ENCODE measurements around the gene INTS4. TPM values are rescaled to one million over a fixed set of nuclear protein-coding genes. Genes with fewer than 3 reads are reported as not detected.
"Not testable (repeated sequence)": the region's sequence is repeated elsewhere in the genome, so short reads cannot be mapped to it uniquely, and the experiment has no call there.

Gene INTS4
- total RNA-seq, 2 experiments from 2014 or later = 45.1 to 51.2 TPM

DNA sequence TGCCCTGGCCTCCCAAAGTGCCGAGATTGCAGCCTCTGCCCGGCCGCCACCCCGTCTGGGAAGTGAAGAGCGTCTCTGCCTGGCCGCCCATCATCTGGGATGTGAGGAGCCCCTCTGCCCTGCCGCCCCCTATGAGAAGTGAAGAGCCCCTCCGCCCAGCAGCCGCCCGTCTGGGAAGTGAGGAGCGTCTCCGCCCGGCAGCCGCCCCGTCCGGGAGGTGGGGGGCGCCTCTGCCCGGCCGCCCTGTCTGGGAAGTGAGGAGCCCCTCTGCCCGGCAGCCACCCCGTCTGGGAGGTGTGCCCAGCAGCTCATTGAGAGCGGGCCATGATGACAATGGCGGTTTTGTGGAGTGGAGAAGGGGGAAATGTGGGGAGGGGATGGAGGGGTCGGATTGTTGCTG is 60.9 kb downstream of the INTS4 start:
- not testable (repeated sequence) for H3K9me3 Mint-ChIP-seq (ENCODE audit: insufficient read depth)

DNA sequence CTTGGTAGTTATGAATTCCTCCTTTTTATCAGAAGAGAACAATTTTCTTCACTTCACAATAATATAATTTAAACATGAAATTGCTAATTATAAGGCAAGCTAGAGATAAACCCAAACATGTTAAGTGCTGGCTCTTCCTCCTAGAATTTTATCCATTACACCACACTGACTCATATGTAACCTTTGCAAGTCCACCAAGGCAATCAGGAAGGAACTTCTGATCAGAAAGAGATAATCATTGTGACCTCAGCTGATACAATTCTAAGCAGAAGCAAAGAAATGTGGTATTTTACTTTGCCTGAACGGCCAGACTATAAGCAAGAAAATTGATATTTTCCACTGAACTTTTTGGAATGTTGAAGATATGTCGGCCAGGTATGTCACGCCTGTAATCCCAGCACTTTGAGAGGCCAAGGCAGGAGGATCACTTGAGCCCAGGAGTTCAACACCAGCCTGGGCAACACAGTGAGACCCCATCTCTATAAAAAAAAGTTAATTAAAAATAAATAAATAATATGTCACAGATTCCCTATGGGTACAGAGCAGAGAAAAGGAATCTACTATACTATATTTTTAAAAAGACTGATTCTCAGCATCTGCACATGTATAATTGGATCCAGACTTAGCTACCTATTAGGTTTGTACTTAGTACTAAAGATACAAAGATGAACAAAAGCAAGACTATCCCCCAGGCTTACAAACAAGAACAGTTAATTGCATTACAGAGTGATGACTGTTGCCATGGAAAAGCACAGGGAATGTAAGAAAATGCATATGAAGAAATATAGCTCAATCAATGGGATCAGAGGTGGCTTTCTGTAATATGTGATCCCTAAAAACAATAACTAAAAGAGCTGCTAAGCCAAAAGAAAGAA is 63.9 kb downstream of the INTS4 start:
- CTCF ChIA-PET; H3K27me3 Mint-ChIP-seq (ENCODE audit: low read depth); ATAC-seq; H3K4me3 Mint-ChIP-seq; H3K9me3 Mint-ChIP-seq (ENCODE audit: insufficient read depth); H3K27ac Mint-ChIP-seq; POLR2A ChIA-PET; DNase-seq: not testable (repeated sequence)
- peaks cover 13% of the 10 kb centered on the region for H3K4me1 Mint-ChIP-seq (ENCODE audit: low read depth)
- H3K36me3 Mint-ChIP-seq (ENCODE audit: low read depth) = peaks cover 41% of the 10 kb centered on the region

More for the DNA sequence above, 60.9 kb downstream of the INTS4 start:
- H3K27ac Mint-ChIP-seq; H3K27me3 Mint-ChIP-seq (ENCODE audit: low read depth); ATAC-seq; DNase-seq; POLR2A ChIA-PET; CTCF ChIA-PET; H3K4me3 Mint-ChIP-seq: not testable (repeated sequence)
- H3K4me1 Mint-ChIP-seq (ENCODE audit: low read depth) = peaks cover 13% of the 10 kb centered on the region
- H3K36me3 Mint-ChIP-seq (ENCODE audit: low read depth) = peaks cover 38% of the 10 kb centered on the region

DNA sequence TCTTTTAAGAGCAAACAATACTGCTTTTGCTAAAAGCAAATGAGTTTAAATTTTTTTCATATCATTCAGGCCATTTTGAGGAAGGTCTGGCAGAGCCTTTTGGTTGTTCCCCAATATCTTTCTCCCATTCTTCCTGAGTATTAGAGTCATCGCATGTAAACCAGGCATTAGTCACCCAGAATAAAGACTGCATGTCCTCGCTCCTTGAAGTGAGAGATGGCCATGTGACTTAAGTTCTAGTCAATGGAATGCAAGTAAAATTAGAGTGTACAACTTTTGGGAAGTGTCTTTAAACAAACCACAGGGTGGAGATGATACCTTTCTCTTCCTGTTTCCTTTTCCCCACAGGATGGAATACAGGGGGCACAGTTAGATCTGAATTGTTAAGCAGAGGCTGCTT is 76.8 kb downstream of the INTS4 start:
- H3K27ac Mint-ChIP-seq; H3K27me3 Mint-ChIP-seq (ENCODE audit: low read depth); ATAC-seq; POLR2A ChIA-PET; H3K4me1 Mint-ChIP-seq (ENCODE audit: low read depth); DNase-seq; H3K4me3 Mint-ChIP-seq; CTCF ChIA-PET; H3K9me3 Mint-ChIP-seq (ENCODE audit: insufficient read depth): not testable (repeated sequence)
- H3K36me3 Mint-ChIP-seq (ENCODE audit: low read depth) = peaks cover 17% of the 10 kb centered on the region

DNA sequence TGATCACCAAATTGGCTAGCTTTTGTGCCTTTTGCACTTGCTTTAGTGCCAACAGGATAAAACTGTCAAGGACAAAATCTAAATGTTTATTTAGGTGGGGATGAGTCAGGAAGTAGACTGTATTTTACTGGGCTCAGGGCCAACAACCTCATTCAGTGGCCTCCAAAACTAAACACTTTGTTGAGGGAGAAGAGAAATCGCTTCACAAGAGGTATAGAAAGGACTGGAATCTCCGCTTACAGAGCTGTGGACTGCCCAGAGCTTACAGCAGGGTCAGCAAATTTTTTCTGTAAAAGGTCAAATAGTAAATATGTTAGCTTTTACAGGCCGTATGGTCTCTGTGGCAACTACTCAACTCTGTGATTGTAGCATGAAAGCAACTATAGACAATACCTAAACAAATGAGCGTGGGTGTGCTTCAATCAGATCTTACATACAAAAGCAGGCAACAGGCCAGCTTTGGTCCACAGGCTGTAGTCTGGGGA is 80.1 kb downstream of the INTS4 start:
- H3K9me3 Mint-ChIP-seq (ENCODE audit: insufficient read depth); DNase-seq; CTCF ChIA-PET; H3K27me3 Mint-ChIP-seq (ENCODE audit: low read depth); H3K4me3 Mint-ChIP-seq; H3K4me1 Mint-ChIP-seq (ENCODE audit: low read depth); H3K27ac Mint-ChIP-seq; ATAC-seq: not testable (repeated sequence)
- H3K36me3 Mint-ChIP-seq (ENCODE audit: low read depth) = peaks cover 29% of the 10 kb centered on the region
- POLR2A ChIA-PET = interaction anchor here (0.7 kb wide), 1 partner anchor 239 kb away, joined by 3 read pairs; no protein-coding TSS in a partner anchor

DNA sequence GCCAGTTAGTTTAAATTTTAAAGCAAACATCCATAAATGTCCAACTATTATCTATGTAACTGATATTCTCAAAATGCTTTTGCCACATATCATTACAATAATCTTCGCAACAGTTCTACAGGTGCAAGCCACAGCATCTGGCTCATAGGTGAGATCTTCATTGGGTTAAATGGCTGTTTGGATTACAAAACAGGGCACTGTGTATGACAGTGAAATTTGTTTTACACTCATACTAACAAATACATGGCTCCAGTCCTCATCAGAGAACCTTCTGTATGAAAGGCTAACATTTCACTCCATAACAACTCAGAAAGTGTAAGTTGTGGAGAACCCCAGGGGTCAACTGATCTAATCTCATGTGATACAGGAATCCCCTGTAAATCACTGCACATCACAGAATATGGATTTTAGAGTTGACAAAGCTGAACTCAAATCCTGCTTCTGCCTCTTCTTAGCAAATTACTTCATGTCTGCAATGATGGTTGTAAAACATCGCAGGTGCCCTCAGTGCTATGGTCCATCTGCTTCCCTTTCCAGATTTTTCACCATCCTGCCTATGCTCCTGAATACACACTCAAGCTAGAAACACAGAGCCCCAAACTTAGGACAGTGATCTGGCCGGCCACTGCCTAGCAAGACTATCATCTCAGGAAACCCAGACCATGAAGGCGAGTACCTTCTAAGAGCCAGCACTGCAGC is 80.7 kb downstream of the INTS4 start:
- POLR2A ChIA-PET; H3K9me3 Mint-ChIP-seq (ENCODE audit: insufficient read depth); H3K4me1 Mint-ChIP-seq (ENCODE audit: low read depth); DNase-seq; CTCF ChIA-PET; ATAC-seq; H3K27ac Mint-ChIP-seq; H3K4me3 Mint-ChIP-seq; H3K27me3 Mint-ChIP-seq (ENCODE audit: low read depth): not testable (repeated sequence)
- peaks cover 30% of the 10 kb centered on the region for H3K36me3 Mint-ChIP-seq (ENCODE audit: low read depth)

DNA sequence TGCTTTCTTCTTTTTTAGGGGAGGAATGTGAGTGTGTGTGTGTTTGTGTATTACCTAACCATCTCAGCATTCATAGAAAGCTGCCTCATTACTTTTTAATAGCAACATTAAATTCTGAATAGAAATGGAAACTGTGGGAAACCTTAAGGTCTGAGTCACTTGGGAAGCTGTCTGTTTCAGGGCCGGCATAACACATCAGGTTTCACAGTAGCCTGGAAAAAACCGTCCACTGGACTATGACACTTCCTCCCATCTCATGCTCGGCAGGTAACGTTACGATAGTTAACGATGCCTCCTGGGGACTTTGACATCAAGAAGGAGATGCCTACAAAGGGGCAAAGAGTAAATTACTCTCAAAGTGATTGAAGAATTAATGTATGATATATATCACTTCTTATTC is 83.6 kb downstream of the INTS4 start:
- ATAC-seq; DNase-seq; POLR2A ChIA-PET; H3K27me3 Mint-ChIP-seq (ENCODE audit: low read depth); CTCF ChIA-PET; H3K9me3 Mint-ChIP-seq (ENCODE audit: insufficient read depth); H3K4me1 Mint-ChIP-seq (ENCODE audit: low read depth); H3K27ac Mint-ChIP-seq; H3K4me3 Mint-ChIP-seq: not testable (repeated sequence)
- peaks cover 26% of the 10 kb centered on the region for H3K36me3 Mint-ChIP-seq (ENCODE audit: low read depth)

DNA sequence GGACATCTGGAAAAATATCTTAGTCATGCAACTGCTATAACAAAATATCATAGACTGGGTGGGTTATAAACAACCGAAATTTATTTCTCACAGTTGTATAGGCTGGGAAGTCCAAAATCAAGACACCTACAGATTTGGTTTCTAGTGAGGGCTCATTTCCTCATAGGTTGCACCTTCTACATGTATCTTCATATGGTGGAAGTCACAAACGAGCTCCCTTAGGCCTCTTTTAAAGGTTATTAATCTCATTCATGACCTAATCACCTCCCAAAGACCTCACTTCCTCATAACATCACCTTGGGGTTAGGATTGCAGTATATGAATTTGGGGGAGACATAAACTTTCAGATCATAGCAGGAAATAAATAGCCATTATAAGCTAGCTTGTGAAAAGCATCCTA is 85.2 kb downstream of the INTS4 start:
- no peak for DNase-seq

DNA sequence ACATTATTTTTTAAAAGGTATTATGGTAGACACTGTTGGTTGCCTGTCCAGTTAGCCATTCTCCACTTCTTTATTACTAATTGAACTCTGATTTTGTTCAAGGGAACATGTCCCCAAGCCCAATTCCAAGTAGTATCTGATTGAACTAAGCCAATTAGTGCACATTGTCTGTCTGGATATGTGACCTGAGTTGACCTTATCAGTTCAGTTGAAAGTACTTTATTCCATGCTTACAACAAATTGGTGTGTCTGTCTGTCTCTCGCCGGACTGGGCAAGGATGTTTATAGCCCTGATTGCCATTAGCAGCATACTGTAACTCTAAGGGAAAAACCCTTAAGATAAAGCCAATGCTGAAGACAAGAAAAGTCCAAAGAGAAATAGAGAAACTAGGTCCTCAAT is 85.6 kb downstream of the INTS4 start:
- DNase-seq = no peak
- no peak for ATAC-seq
- Mint-ChIP-seq H3K9me3 (ENCODE audit: insufficient read depth) (no peaks in the 10 kb centered on the region), H3K4me1 (ENCODE audit: low read depth) (no peaks in the 10 kb centered on the region), H3K4me3 (no peak overlapping the region), H3K36me3 (ENCODE audit: low read depth) (peaks cover 29% of the 10 kb centered on the region), H3K27ac (no peak overlapping the region), H3K27me3 (ENCODE audit: low read depth) (no peaks in the 10 kb centered on the region)
- ChIA-PET CTCF (interaction anchor here (0.7 kb wide), 1 partner anchor 86 kb away, joined by 3 read pairs; no protein-coding TSS in a partner anchor), POLR2A (no interaction called here)

More for the DNA sequence above, 85.2 kb downstream of the INTS4 start:
- ChIA-PET POLR2A (no interaction called here), CTCF (interaction anchor here (0.7 kb wide), 1 partner anchor 86 kb away, joined by 3 read pairs; no protein-coding TSS in a partner anchor)
- no peak overlapping the region for H3K27ac Mint-ChIP-seq
- ATAC-seq = no peak
- H3K36me3 Mint-ChIP-seq (ENCODE audit: low read depth) = peaks cover 27% of the 10 kb centered on the region
- H3K27me3 Mint-ChIP-seq (ENCODE audit: low read depth) = no peaks in the 10 kb centered on the region
- H3K4me1 Mint-ChIP-seq (ENCODE audit: low read depth) = no peaks in the 10 kb centered on the region
- H3K4me3 Mint-ChIP-seq = no peak overlapping the region
- no peaks in the 10 kb centered on the region for H3K9me3 Mint-ChIP-seq (ENCODE audit: insufficient read depth)

DNA sequence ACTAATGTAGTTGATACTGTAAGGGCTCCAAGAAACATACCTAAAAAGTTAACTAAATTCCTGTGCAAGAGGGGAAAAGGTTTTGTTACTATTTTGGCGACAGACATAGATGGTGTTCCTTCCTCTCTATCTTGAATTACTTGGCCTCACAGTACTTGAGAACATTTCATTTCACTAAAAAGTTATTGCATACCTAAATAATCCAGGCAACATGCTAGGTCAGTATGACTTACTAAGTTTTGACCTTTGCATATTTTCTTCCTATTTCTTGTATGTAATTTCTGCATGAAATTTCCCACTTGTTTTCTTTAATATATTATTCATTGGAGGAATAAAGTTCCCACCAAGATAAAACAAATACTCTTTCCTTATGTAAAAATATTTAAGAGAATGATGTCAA is 99.5 kb downstream of the INTS4 start:
- H3K27me3 Mint-ChIP-seq (ENCODE audit: low read depth); CTCF ChIA-PET; H3K4me1 Mint-ChIP-seq (ENCODE audit: low read depth); H3K9me3 Mint-ChIP-seq (ENCODE audit: insufficient read depth); H3K27ac Mint-ChIP-seq; H3K4me3 Mint-ChIP-seq; POLR2A ChIA-PET; DNase-seq; ATAC-seq: not testable (repeated sequence)
- peaks cover 25% of the 10 kb centered on the region for H3K36me3 Mint-ChIP-seq (ENCODE audit: low read depth)

DNA sequence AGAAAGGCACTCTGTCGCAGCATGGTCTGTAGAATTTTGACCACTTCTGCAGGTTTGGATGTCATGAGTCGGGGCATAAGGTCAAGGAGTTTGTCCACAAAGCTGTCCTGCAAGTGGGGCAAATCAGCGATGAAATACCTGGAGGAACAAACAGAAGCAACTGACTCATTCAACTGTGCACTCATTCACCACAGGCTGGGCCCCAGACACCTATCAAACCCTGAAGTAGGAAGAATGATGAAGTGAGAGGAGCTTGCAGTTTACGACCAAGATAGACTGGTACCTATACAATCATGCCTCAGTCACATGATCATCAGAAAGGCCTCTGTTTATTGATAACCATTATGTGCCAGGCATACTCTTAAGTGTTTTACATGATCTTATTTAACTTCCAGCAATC is 102.8 kb downstream of the INTS4 start:
- H3K9me3 Mint-ChIP-seq (ENCODE audit: insufficient read depth); POLR2A ChIA-PET; DNase-seq; CTCF ChIA-PET; H3K27ac Mint-ChIP-seq; ATAC-seq; H3K4me1 Mint-ChIP-seq (ENCODE audit: low read depth); H3K4me3 Mint-ChIP-seq; H3K27me3 Mint-ChIP-seq (ENCODE audit: low read depth): not testable (repeated sequence)
- peaks cover 37% of the 10 kb centered on the region for H3K36me3 Mint-ChIP-seq (ENCODE audit: low read depth)

DNA sequence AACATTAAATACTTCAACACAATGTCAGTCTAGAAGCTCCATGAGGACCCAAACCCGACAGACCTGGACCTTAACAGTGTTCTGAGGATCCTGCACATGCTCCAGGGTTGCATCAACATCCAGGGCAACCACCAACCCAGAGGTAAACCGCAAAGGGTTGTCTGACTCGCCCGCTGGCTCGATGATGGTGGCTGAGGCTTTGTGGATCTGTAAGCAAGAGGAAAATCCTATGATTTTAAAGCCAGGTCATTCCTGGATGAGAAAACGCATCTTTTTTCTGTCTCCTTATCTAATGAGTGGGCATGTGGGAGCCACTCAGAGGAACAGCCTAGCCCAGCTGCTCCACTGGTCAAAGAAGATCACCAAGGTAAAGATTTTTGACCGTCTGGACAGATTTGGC is 103.2 kb downstream of the INTS4 start:
- ATAC-seq; H3K4me3 Mint-ChIP-seq; H3K9me3 Mint-ChIP-seq (ENCODE audit: insufficient read depth); H3K27me3 Mint-ChIP-seq (ENCODE audit: low read depth); CTCF ChIA-PET; H3K27ac Mint-ChIP-seq; POLR2A ChIA-PET; H3K4me1 Mint-ChIP-seq (ENCODE audit: low read depth); DNase-seq: not testable (repeated sequence)
- peaks cover 40% of the 10 kb centered on the region for H3K36me3 Mint-ChIP-seq (ENCODE audit: low read depth)

DNA sequence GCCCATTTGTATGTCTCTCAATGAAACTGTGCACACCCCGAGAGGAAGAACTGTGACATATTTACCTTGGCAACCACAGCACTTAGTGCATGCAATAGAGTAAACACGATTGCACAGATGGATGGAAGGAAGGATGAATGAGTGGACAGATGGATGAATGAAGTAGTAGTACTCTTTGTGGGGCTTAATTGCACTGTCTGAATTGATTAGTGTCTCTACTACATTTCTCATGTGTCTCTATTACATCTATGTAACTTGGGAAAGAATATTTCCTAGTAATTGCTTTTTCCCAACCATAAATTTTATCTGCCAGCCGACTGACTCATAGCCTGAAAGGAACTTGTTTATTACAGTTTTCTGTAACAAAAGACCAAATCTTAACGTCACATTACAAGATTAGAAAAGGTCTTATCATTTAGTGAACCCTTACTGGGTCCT is 103.8 kb downstream of the INTS4 start:
- POLR2A ChIA-PET; H3K27ac Mint-ChIP-seq; H3K4me3 Mint-ChIP-seq; H3K9me3 Mint-ChIP-seq (ENCODE audit: insufficient read depth); DNase-seq; CTCF ChIA-PET; H3K27me3 Mint-ChIP-seq (ENCODE audit: low read depth); ATAC-seq; H3K4me1 Mint-ChIP-seq (ENCODE audit: low read depth): not testable (repeated sequence)
- H3K36me3 Mint-ChIP-seq (ENCODE audit: low read depth) = peaks cover 45% of the 10 kb centered on the region

Data from activated CD8-positive, alpha-beta T cell treated with anti-CD3 and anti-CD28 coated beads, Interleukin-2, amount 10 ng/mL, durations not matched to agents 7 days and 5 days (primary cell).